ENCODE data around the gene AFDN.

AFDN gene

DNA sequence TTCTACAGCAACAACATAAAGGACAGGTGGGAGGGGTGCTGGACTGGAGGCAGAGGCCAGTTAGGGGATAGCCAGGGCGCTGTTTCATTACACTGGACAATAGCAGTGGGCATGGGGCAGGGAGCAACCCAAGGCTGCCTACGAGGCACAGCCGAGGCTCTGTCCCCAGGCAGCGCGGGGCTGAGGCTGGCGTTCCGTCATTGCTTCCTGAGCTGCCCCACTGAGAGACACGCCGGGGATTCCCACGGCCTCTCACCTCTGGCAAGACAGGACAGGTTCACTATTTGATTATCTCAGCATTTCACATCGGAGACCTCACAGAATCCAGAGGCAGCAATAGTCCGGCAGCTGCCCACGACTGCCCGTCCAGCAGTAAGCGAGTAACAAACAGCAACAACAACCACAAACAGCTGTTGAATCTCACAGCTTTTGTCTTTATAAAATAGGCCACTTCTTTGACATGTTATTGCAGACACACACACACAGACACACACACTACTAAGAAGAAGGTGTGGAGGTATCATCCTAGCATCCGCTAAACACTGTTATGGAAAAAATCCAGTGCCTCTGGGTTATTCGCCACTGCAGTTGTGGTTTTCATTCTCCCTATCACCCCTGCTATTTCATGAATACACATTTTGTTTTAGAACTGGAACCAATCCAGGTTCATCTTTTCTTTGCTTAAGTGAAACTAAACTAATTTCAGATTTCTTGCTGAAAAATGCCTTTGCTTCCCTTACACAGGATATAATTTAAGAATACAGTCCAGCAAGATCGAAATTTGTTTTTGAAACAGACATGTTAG lies 190.2 kb downstream of the AFDN start:
- H2BK15ac ChIP-seq (ENCODE audit: low read length) = no peak overlapping the region
- no peak overlapping the region for H4K8ac ChIP-seq (ENCODE audit: low read depth, low read length)
- no peak overlapping the region for H3K4me2 ChIP-seq (ENCODE audit: insufficient read depth, low read length, poor library complexity, severe bottlenecking)
- no peak overlapping the region for H3K14ac ChIP-seq (ENCODE audit: low read length)
- H3K4ac ChIP-seq (ENCODE audit: low read length) = no peak overlapping the region
- no peak overlapping the region for H3K27ac ChIP-seq (replicated peaks; ENCODE audit: low read length)
- no peaks in the 10 kb centered on the region for H3K27me3 ChIP-seq (ENCODE audit: control insufficient read depth in 3 of 3, insufficient read depth in 3 of 3, low read depth in 1 of 3, low read length in 3 of 3)
- DNase-seq (ENCODE audit: low spot score) = no peak
- no peak overlapping the region for H3K18ac ChIP-seq (ENCODE audit: low read length)
- no peak overlapping the region for H3K9ac ChIP-seq (ENCODE audit: low read depth, low read length, poor library complexity)
- WGBS, 2 donors (ENCODE audit: extremely low coverage in 2 of 2, insufficient read length in 2 of 2, insufficient replicate concordance in 1 of 2) = no CpG with 5 or more reads among the region's 18 CpGs
- H2AFZ ChIP-seq (ENCODE audit: low read length) = no peak overlapping the region
- peaks cover 0 to 14% of the 10 kb centered on the region in 2 donors for H3K9me3 ChIP-seq (replicated peaks in 1 of 2; ENCODE audit: control insufficient read depth in 2 of 2, insufficient read depth in 1 of 2, low read depth in 1 of 2, low read length in 2 of 2)
- no peaks in the 10 kb centered on the region for H3K36me3 ChIP-seq (replicated peaks in 1 of 2; ENCODE audit: control insufficient read depth in 2 of 2, insufficient read depth in 2 of 2, low read length in 2 of 2)
- no peak overlapping the region for H2BK120ac ChIP-seq (ENCODE audit: low read depth, low read length)
- peaks cover 0 to 2% of the 10 kb centered on the region in 2 donors for H3K4me1 ChIP-seq (ENCODE audit: control insufficient read depth in 2 of 2, insufficient read depth in 1 of 2, low read depth in 1 of 2, low read length in 2 of 2)
- no peak overlapping the region for H2BK5ac ChIP-seq (ENCODE audit: low read length)
- H4K91ac ChIP-seq (ENCODE audit: low read depth, low read length, poor library complexity) = no peak overlapping the region
- H3K79me1 ChIP-seq (ENCODE audit: low read depth, low read length) = no peaks in the 10 kb centered on the region
- no peak overlapping the region for H2AK5ac ChIP-seq (ENCODE audit: low read depth, low read length)
- H3K4me3 ChIP-seq (ENCODE audit: low read length in 2 of 2) = no peak overlapping the region
- H3K23ac ChIP-seq (ENCODE audit: low read depth, low read length, poor library complexity) = no peak overlapping the region
- H2BK12ac ChIP-seq (ENCODE audit: low read length) = no peak overlapping the region

GRCh38 chr6:168017629-168018028 lies 190.9 kb downstream of the AFDN start:
- H3K18ac ChIP-seq (ENCODE audit: low read length) = no peak overlapping the region
- H3K4me3 ChIP-seq (ENCODE audit: low read length in 2 of 2) = no peak overlapping the region
- H2AFZ ChIP-seq (ENCODE audit: low read length) = no peak overlapping the region
- no peak overlapping the region for H4K8ac ChIP-seq (ENCODE audit: low read depth, low read length)
- no peak overlapping the region for H3K9ac ChIP-seq (ENCODE audit: low read depth, low read length, poor library complexity)
- H2BK5ac ChIP-seq (ENCODE audit: low read length) = no peak overlapping the region
- no peak overlapping the region for H2AK5ac ChIP-seq (ENCODE audit: low read depth, low read length)
- H3K4me2 ChIP-seq (ENCODE audit: insufficient read depth, low read length, poor library complexity, severe bottlenecking) = no peak overlapping the region
- no peak overlapping the region for H4K91ac ChIP-seq (ENCODE audit: low read depth, low read length, poor library complexity)
- H3K79me1 ChIP-seq (ENCODE audit: low read depth, low read length) = no peaks in the 10 kb centered on the region
- no peak overlapping the region for H3K23ac ChIP-seq (ENCODE audit: low read depth, low read length, poor library complexity)
- no peak overlapping the region for H3K4ac ChIP-seq (ENCODE audit: low read length)
- peaks cover 0 to 2% of the 10 kb centered on the region in 2 donors for H3K4me1 ChIP-seq (ENCODE audit: control insufficient read depth in 2 of 2, insufficient read depth in 1 of 2, low read depth in 1 of 2, low read length in 2 of 2)
- H2BK120ac ChIP-seq (ENCODE audit: low read depth, low read length) = no peak overlapping the region
- WGBS, 2 donors (ENCODE audit: extremely low coverage in 2 of 2, insufficient read length in 2 of 2, insufficient replicate concordance in 1 of 2) = no CpG with 5 or more reads among the region's 11 CpGs
- H3K27me3 ChIP-seq (ENCODE audit: control insufficient read depth in 3 of 3, insufficient read depth in 3 of 3, low read depth in 1 of 3, low read length in 3 of 3) = no peaks in the 10 kb centered on the region
- no peak overlapping the region for H2BK15ac ChIP-seq (ENCODE audit: low read length)
- no peak overlapping the region for H2BK12ac ChIP-seq (ENCODE audit: low read length)
- DNase-seq (ENCODE audit: low spot score) = no peak
- no peak overlapping the region for H3K14ac ChIP-seq (ENCODE audit: low read length)
- peaks cover 0 to 9% of the 10 kb centered on the region in 2 donors for H3K9me3 ChIP-seq (replicated peaks in 1 of 2; ENCODE audit: control insufficient read depth in 2 of 2, insufficient read depth in 1 of 2, low read depth in 1 of 2, low read length in 2 of 2)
- no peaks in the 10 kb centered on the region for H3K36me3 ChIP-seq (replicated peaks in 1 of 2; ENCODE audit: control insufficient read depth in 2 of 2, insufficient read depth in 2 of 2, low read length in 2 of 2)
- no peak overlapping the region for H3K27ac ChIP-seq (replicated peaks; ENCODE audit: low read length)

GRCh38 chr6:168018664-168019063 lies 192.0 kb downstream of the AFDN start:
- peaks cover 0 to 2% of the 10 kb centered on the region in 2 donors for H3K4me1 ChIP-seq (ENCODE audit: control insufficient read depth in 2 of 2, insufficient read depth in 1 of 2, low read depth in 1 of 2, low read length in 2 of 2)
- no peaks in the 10 kb centered on the region for H3K36me3 ChIP-seq (replicated peaks in 1 of 2; ENCODE audit: control insufficient read depth in 2 of 2, insufficient read depth in 2 of 2, low read length in 2 of 2)

GRCh38 chr6:168020242-168020641 lies 193.5 kb downstream of the AFDN start:
- Histone ChIP-seq H2BK5ac (ENCODE audit: low read length) (no peak overlapping the region), H2AFZ (ENCODE audit: low read length) (no peak overlapping the region), H2BK15ac (ENCODE audit: low read length) (no peak overlapping the region), H3K23ac (ENCODE audit: low read depth, low read length, poor library complexity) (no peak overlapping the region), H3K9me3 (replicated peaks in 1 of 2; ENCODE audit: control insufficient read depth in 2 of 2, insufficient read depth in 1 of 2, low read depth in 1 of 2, low read length in 2 of 2) (peaks cover 0 to 5% of the 10 kb centered on the region in 2 donors), H3K36me3 (replicated peaks in 1 of 2; ENCODE audit: control insufficient read depth in 2 of 2, insufficient read depth in 2 of 2, low read length in 2 of 2) (no peaks in the 10 kb centered on the region), H3K4me3 (ENCODE audit: low read length in 2 of 2) (no peak overlapping the region), H3K4ac (ENCODE audit: low read length) (no peak overlapping the region), H3K14ac (ENCODE audit: low read length) (no peak overlapping the region), H3K79me1 (ENCODE audit: low read depth, low read length) (no peaks in the 10 kb centered on the region), H3K18ac (ENCODE audit: low read length) (no peak overlapping the region), H3K4me1 (ENCODE audit: control insufficient read depth in 2 of 2, insufficient read depth in 1 of 2, low read depth in 1 of 2, low read length in 2 of 2) (peaks cover 0 to 5% of the 10 kb centered on the region in 2 donors), H3K27me3 (ENCODE audit: control insufficient read depth in 3 of 3, insufficient read depth in 3 of 3, low read depth in 1 of 3, low read length in 3 of 3) (no peaks in the 10 kb centered on the region), H2AK5ac (ENCODE audit: low read depth, low read length) (no peak overlapping the region), H3K4me2 (ENCODE audit: insufficient read depth, low read length, poor library complexity, severe bottlenecking) (no peak overlapping the region), H4K8ac (ENCODE audit: low read depth, low read length) (no peak overlapping the region), H2BK12ac (ENCODE audit: low read length) (no peak overlapping the region), H3K27ac (replicated peaks; ENCODE audit: low read length) (no peak overlapping the region), H2BK120ac (ENCODE audit: low read depth, low read length) (no peak overlapping the region), H4K91ac (ENCODE audit: low read depth, low read length, poor library complexity) (no peak overlapping the region), H3K9ac (ENCODE audit: low read depth, low read length, poor library complexity) (no peak overlapping the region)
- WGBS, 2 donors (ENCODE audit: extremely low coverage in 2 of 2, insufficient read length in 2 of 2, insufficient replicate concordance in 1 of 2) = no CpG with 5 or more reads among the region's 8 CpGs
- no peak for DNase-seq (ENCODE audit: low spot score)

More at GRCh38 chr6:168018664-168019063, 192.0 kb downstream of the AFDN start:
- no peak for DNase-seq (ENCODE audit: low spot score)
- no CpG with 5 or more reads among the region's 15 CpGs for WGBS, 2 donors (ENCODE audit: extremely low coverage in 2 of 2, insufficient read length in 2 of 2, insufficient replicate concordance in 1 of 2)
- H3K27me3 ChIP-seq (ENCODE audit: control insufficient read depth in 3 of 3, insufficient read depth in 3 of 3, low read depth in 1 of 3, low read length in 3 of 3) = no peaks in the 10 kb centered on the region
- H3K4ac ChIP-seq (ENCODE audit: low read length) = no peak overlapping the region
- no peak overlapping the region for H3K4me3 ChIP-seq (ENCODE audit: low read length in 2 of 2)
- H2BK15ac ChIP-seq (ENCODE audit: low read length) = no peak overlapping the region
- H3K27ac ChIP-seq (replicated peaks; ENCODE audit: low read length) = no peak overlapping the region
- peaks cover 0 to 5% of the 10 kb centered on the region in 2 donors for H3K9me3 ChIP-seq (replicated peaks in 1 of 2; ENCODE audit: control insufficient read depth in 2 of 2, insufficient read depth in 1 of 2, low read depth in 1 of 2, low read length in 2 of 2)
- no peak overlapping the region for H4K8ac ChIP-seq (ENCODE audit: low read depth, low read length)
- no peak overlapping the region for H3K23ac ChIP-seq (ENCODE audit: low read depth, low read length, poor library complexity)
- H4K91ac ChIP-seq (ENCODE audit: low read depth, low read length, poor library complexity) = no peak overlapping the region
- no peak overlapping the region for H3K14ac ChIP-seq (ENCODE audit: low read length)
- H3K79me1 ChIP-seq (ENCODE audit: low read depth, low read length) = no peaks in the 10 kb centered on the region
- H3K4me2 ChIP-seq (ENCODE audit: insufficient read depth, low read length, poor library complexity, severe bottlenecking) = no peak overlapping the region
- no peak overlapping the region for H2AK5ac ChIP-seq (ENCODE audit: low read depth, low read length)
- no peak overlapping the region for H3K9ac ChIP-seq (ENCODE audit: low read depth, low read length, poor library complexity)
- no peak overlapping the region for H2AFZ ChIP-seq (ENCODE audit: low read length)
- H2BK5ac ChIP-seq (ENCODE audit: low read length) = no peak overlapping the region
- no peak overlapping the region for H3K18ac ChIP-seq (ENCODE audit: low read length)
- H2BK120ac ChIP-seq (ENCODE audit: low read depth, low read length) = no peak overlapping the region
- no peak overlapping the region for H2BK12ac ChIP-seq (ENCODE audit: low read length)

Measured in neuronal stem cell (in vitro differentiated cells).